Activated T-helper 1 cell treated with anti-CD3 and anti-CD28 coated beads, Interleukin-12 subunit alpha, Interleukin-12 subunit beta, Interleukin-2, Interleukin-4 antibody, amounts not matched to agents 30 ng/mL and 10 ng/mL and 1 ng/mL, durations not matched to agents 14 hours and 24 hours and 36 hours (primary cell): Measurements from ENCODE around the gene RGL3. TPM values are rescaled to one million over a fixed set of nuclear protein-coding genes. Genes with fewer than 3 reads are reported as not detected.

Source experiments
- DNase-seq: peaks from one replicate; pipeline ENCODE4 v3.0.0; 2021; ENCODE audit warnings: low spot score
- H3K27ac Mint-ChIP-seq: one replicate; pipeline ENCODE4 v1.8.0; 2021; ENCODE audit warnings: mild to moderate bottlenecking, mixed read lengths
- H3K27me3 Mint-ChIP-seq: one replicate; pipeline ENCODE4 v1.8.0; 2022; ENCODE audit warnings: mild to moderate bottlenecking, moderate library complexity, mixed read lengths; ENCODE audit not compliant: insufficient read depth
- H3K36me3 Mint-ChIP-seq: one replicate; pipeline ENCODE4 v1.8.0; 2021; ENCODE audit warnings: low read depth, mixed read lengths
- H3K4me1 Mint-ChIP-seq: one replicate; pipeline ENCODE4 v1.8.0; 2021; ENCODE audit warnings: low read depth, mixed read lengths
- H3K4me3 Mint-ChIP-seq: one replicate; pipeline ENCODE4 v1.8.0; 2021; ENCODE audit warnings: mild to moderate bottlenecking, moderate library complexity, mixed read lengths
- H3K9me3 Mint-ChIP-seq: one replicate; pipeline ENCODE4 v1.8.0; 2021; ENCODE audit warnings: mixed read lengths
- intact Hi-C: fragments of 100-400 bp; cut with micrococcal nuclease; formaldehyde crosslinking; loops from one replicate; pipeline ENCODE4 v1.15.1; 2024
- total RNA-seq: library from RNA; stranded (reverse); gene quantifications from 2 replicates; pipeline ENCODE4 v1.2.3, GENCODE V29; 2022

Gene RGL3
- total RNA-seq, 1 donor from 2014 or later: not detected

- intact Hi-C loops: loop anchor here (5.0 kb wide), 1 partner anchor 57 kb away; no protein-coding TSS in a partner anchor
- H3K36me3 Mint-ChIP-seq: peaks cover 5% of the 10 kb centered on the region
- no peak overlapping the region for H3K27ac Mint-ChIP-seq
- peaks cover 27% of the 10 kb centered on the region for H3K4me1 Mint-ChIP-seq
- H3K4me3 Mint-ChIP-seq: no peak overlapping the region
- DNase-seq: no peak
- H3K9me3 Mint-ChIP-seq: peaks cover 10% of the 10 kb centered on the region
- no peaks in the 10 kb centered on the region for H3K27me3 Mint-ChIP-seq
These were observed 69.9 kb downstream of the RGL3 start for GRCh38 chr19:11349171-11349570.

GRCh38 chr19:11347546-11348039 lies 71.5 kb downstream of the RGL3 start:
- Mint-ChIP-seq H3K36me3 (peaks cover 5% of the 10 kb centered on the region), H3K9me3 (peaks cover 10% of the 10 kb centered on the region), H3K27ac (no peak overlapping the region), H3K4me3 (peak overlapping the region; percentile 60), H3K4me1 (peaks cover 28% of the 10 kb centered on the region), H3K27me3 (no peaks in the 10 kb centered on the region)
- DNase-seq: no peak
- intact Hi-C loops: loop anchor here (2.0 to 5.0 kb wide), 2 partner anchors 55 to 135 kb away; no protein-coding TSS in a partner anchor

GRCh38 chr19:11346104-11346940 lies 72.8 kb downstream of the RGL3 start, which contains the start of the genes CCDC159 and TMEM205:
Gene CCDC159, plus strand, starts transcription at chr19:11346519. Its CDS starts 88 bp downstream, at chr19:11346607.
Gene TMEM205, minus strand, starts transcription at chr19:11346268. Its CDS starts 649 bp downstream, at chr19:11345619.
- intact Hi-C loops: loop anchor here (1.0 to 5.0 kb wide), 8 partner anchors 9 to 191 kb away; partner anchors contain the start of genes ODAD3, PLPPR2, PRKCSH and SPC24
- peaks cover 10% of the 10 kb centered on the region for H3K9me3 Mint-ChIP-seq
- H3K27me3 Mint-ChIP-seq: no peaks in the 10 kb centered on the region
- peak within 1 kb of the TSS; percentile 93 for H3K27ac Mint-ChIP-seq
- peak within 1 kb of the TSS; percentile 89 for H3K4me3 Mint-ChIP-seq
- H3K36me3 Mint-ChIP-seq: peaks cover 5% of the 10 kb centered on the region
- DNase-seq: peak; percentile 98
- H3K4me1 Mint-ChIP-seq: peaks cover 28% of the 10 kb centered on the region

- H3K27me3 Mint-ChIP-seq: no peaks in the 10 kb centered on the region
- DNase-seq: no peak
- H3K4me3 Mint-ChIP-seq: peak overlapping the region; percentile 89
- peaks cover 5% of the 10 kb centered on the region for H3K36me3 Mint-ChIP-seq
- H3K9me3 Mint-ChIP-seq: peaks cover 10% of the 10 kb centered on the region
- intact Hi-C loops: loop anchor here (5.0 kb wide), 1 partner anchor 53 kb away; no protein-coding TSS in a partner anchor
- H3K4me1 Mint-ChIP-seq: peaks cover 28% of the 10 kb centered on the region
- peak overlapping the region; percentile 93 for H3K27ac Mint-ChIP-seq
These were observed 73.9 kb downstream of the RGL3 start for GRCh38 chr19:11345122-11345803.

Other genes with a start within 250 kb of the RGL3 start
- 2.7 and 3.9 TPM in 2 replicates for gene KANK2, start 221.8 kb downstream of the RGL3 start, total RNA-seq
- gene ANGPTL8, start 179.7 kb downstream of the RGL3 start, total RNA-seq: not detected in 2 replicates
- gene DOCK6, start 156.8 kb downstream of the RGL3 start, total RNA-seq: 1.1 and 1.2 TPM in 2 replicates
- gene TSPAN16, start 123.2 kb downstream of the RGL3 start, total RNA-seq: not detected in 2 replicates
- gene RAB3D, start 79.7 kb downstream of the RGL3 start, total RNA-seq: 5.9 and 6.9 TPM in 2 replicates
- gene TMEM205, start 73.0 kb downstream of the RGL3 start, total RNA-seq: 26.6 and 31.2 TPM in 2 replicates
- gene CCDC159, start 72.8 kb downstream of the RGL3 start, total RNA-seq: 10.7 and 14.4 TPM in 2 replicates
- 2.0 TPM in 2 replicates for gene PLPPR2, start 63.9 kb downstream of the RGL3 start, total RNA-seq
- 3.2 and 3.9 TPM in 2 replicates for gene SWSAP1, start 44.6 kb downstream of the RGL3 start, total RNA-seq
- gene EPOR, start 35.0 kb downstream of the RGL3 start, total RNA-seq: 7.3 and 7.9 TPM in 2 replicates
- gene ODAD3, start 15.8 kb upstream of the RGL3 start, total RNA-seq: not detected in 2 replicates
- 322 and 334 TPM in 2 replicates for gene PRKCSH, start 16.3 kb upstream of the RGL3 start, total RNA-seq
- 0.34 TPM in 1 of 2 replicates, not detected in the other for gene ELAVL3, start 61.7 kb upstream of the RGL3 start, total RNA-seq
- gene ZNF653, start 86.5 kb upstream of the RGL3 start, total RNA-seq: 19.9 and 23.1 TPM in 2 replicates
- 37.3 and 38.8 TPM in 2 replicates for gene ECSIT, start 109.8 kb upstream of the RGL3 start, total RNA-seq
- not detected in 2 replicates for gene CNN1, start 119.5 kb upstream of the RGL3 start, total RNA-seq
- gene ELOF1, start 139.9 kb upstream of the RGL3 start, total RNA-seq: 76.7 and 77.6 TPM in 2 replicates
- gene ACP5, start 158.3 kb upstream of the RGL3 start, total RNA-seq: 12.0 and 13.4 TPM in 2 replicates
- 4.3 and 5.2 TPM in 2 replicates for gene ZNF627, start 178.2 kb upstream of the RGL3 start, total RNA-seq